ENCODE measurements around the gene NFIX.

GRCh38 chr19:13047374-13047773, 52.1 kb downstream of the NFIX start:
- TF ChIP-seq ZNF274 (IDR thresholded peaks at IDR 0.05; ENCODE audit: borderline replicate concordance, low read depth, low read length) (no peak), DACH1 (IDR thresholded peaks at IDR 0.05; ENCODE audit: partially characterized antibody) (no peak)
